ENCODE measurements around the gene ZNF570.

The ZNF570 gene

DNA sequence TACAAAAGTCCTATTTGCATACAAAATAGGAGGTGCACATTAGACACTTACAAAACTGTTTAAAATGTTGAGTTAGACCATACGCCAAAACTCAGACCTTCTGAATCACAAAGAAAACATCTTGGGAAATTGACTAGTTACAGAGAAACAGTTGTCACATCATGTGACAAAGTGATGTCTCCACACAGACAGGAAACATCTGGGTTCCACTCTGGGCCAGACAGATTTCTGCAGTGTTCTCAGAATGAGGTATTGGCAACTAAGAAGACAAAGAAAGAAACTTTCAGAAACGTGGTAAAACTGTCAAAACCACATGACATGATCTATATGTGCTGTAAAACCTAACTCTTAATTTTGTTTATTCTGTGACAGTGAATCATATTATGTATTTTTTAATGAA is 44.2 kb downstream of the ZNF570 start:
- TF ChIP-seq, protein P1, sequence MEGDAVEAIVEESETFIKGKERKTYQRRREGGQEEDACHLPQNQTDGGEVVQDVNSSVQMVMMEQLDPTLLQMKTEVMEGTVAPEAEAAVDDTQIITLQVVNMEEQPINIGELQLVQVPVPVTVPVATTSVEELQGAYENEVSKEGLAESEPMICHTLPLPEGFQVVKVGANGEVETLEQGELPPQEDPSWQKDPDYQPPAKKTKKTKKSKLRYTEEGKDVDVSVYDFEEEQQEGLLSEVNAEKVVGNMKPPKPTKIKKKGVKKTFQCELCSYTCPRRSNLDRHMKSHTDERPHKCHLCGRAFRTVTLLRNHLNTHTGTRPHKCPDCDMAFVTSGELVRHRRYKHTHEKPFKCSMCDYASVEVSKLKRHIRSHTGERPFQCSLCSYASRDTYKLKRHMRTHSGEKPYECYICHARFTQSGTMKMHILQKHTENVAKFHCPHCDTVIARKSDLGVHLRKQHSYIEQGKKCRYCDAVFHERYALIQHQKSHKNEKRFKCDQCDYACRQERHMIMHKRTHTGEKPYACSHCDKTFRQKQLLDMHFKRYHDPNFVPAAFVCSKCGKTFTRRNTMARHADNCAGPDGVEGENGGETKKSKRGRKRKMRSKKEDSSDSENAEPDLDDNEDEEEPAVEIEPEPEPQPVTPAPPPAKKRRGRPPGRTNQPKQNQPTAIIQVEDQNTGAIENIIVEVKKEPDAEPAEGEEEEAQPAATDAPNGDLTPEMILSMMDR (IDR thresholded peaks at IDR 0.05), result no peak

DNA sequence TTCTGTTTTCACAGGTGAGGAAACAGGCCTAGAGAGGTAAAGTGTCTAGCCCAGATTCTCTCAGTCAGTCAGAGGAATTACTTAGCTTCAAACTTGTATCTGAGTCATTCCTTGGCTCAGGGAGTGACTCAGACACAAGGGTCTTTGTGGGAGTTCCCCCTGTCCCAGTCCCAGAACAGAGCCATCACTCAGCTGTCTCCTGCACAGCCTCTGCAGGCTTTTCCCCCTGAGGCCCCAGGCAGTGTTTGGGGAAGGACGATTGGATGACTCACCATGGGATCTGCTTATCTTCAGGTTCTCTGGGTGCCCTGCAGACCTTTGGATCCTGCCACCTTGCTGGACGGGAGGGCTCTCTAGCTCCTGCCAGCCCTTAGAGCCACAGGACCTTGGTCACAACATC is 50.7 kb downstream of the ZNF570 start:
- TF ChIP-seq, protein P1 (IDR thresholded peaks at IDR 0.05), result no peak

DNA sequence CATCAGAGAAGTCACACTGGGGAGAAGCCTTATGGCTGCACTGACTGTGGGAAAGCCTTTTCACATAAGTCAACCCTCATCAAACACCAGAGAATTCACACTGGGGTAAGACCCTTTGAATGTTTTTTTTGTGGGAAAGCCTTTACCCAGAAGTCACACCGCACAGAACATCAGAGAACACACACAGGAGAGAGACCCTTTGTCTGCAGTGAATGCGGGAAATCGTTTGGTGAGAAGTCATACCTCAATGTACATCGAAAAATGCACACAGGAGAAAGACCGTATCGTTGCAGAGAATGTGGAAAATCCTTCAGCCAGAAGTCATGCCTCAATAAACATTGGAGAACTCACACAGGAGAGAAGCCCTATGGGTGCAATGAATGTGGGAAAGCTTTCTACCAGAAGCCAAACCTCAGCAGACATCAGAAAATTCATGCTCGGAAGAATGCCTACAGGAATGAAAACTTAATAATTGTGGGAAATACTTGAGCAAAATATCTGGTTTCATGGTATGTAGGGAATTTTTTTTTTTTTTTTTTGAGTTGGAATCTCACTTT is 68.3 kb downstream of the ZNF570 start:
- TF ChIP-seq, protein P1 (IDR thresholded peaks at IDR 0.05), result no peak

Measured in LNCAP (cell line).